NCI-H226 (cell line): ENCODE measurements around the gene MT2A.
"Not testable (repeated sequence)": the region's sequence is repeated elsewhere in the genome, so short reads cannot be mapped to it uniquely, and the experiment has no call there.

ENCODE experiments used
- DNase-seq: peaks from one replicate; pipeline ENCODE4 v3.0.0-alpha.2; 2015

Gene MT2A

GRCh38 chr16:56623184-56623583 is 14.8 kb downstream of the MT2A start:
- DNase-seq, result not testable (repeated sequence)

- DNase-seq, result no peak
Measured at GRCh38 chr16:56623637-56624036, 15.3 kb downstream of the MT2A start.

- peak; percentile 87 for DNase-seq
Measured at GRCh38 chr16:56625140-56625942, 17.0 kb downstream of the MT2A start, which contains the start of gene MT1E. Gene MT1E (plus strand): TSS chr16:56625781. CDS start chr16:56625852, 71 bp downstream.

- peak; percentile 36 for DNase-seq
Measured at GRCh38 chr16:56625943-56626654, 17.7 kb downstream of the MT2A start.

GRCh38 chr16:56626685-56627084 is 18.3 kb downstream of the MT2A start:
- no peak for DNase-seq

- no peak for DNase-seq
Measured at GRCh38 chr16:56628486-56629350, 20.3 kb downstream of the MT2A start.

GRCh38 chr16:56629531-56629930 is 21.1 kb downstream of the MT2A start:
- DNase-seq, result no peak

GRCh38 chr16:56630134-56630533 is 21.8 kb downstream of the MT2A start:
- no peak for DNase-seq

GRCh38 chr16:56631197-56631596 is 22.8 kb downstream of the MT2A start:
- no peak for DNase-seq

GRCh38 chr16:56631832-56632155 is 23.4 kb downstream of the MT2A start:
- DNase-seq, result no peak

GRCh38 chr16:56632156-56632847 is 23.9 kb downstream of the MT2A start, which contains the start of gene MT1M:
Gene MT1M (plus strand): TSS chr16:56632659. CDS start chr16:56632732, 73 bp downstream.
- DNase-seq, result no peak

- DNase-seq, result no peak
Measured at GRCh38 chr16:56632848-56633365, 24.5 kb downstream of the MT2A start.

- no peak for DNase-seq
Measured at GRCh38 chr16:56633535-56633934, 25.2 kb downstream of the MT2A start.

- no peak for DNase-seq
Measured at GRCh38 chr16:56634715-56635440, 26.5 kb downstream of the MT2A start.

GRCh38 chr16:56635441-56635967 is 27.1 kb downstream of the MT2A start:
- no peak for DNase-seq

- DNase-seq, result no peak
Measured at GRCh38 chr16:56636616-56637413, 28.4 kb downstream of the MT2A start.

- DNase-seq, result no peak
Measured at GRCh38 chr16:56637814-56638750, 29.7 kb downstream of the MT2A start, which contains the start of gene MT1A. Gene MT1A (plus strand): TSS chr16:56638666. CDS start chr16:56638739, 73 bp downstream.

- DNase-seq, result no peak
Measured at GRCh38 chr16:56639045-56639444, 30.7 kb downstream of the MT2A start.

GRCh38 chr16:56640076-56640475 is 31.7 kb downstream of the MT2A start:
- DNase-seq, result no peak
